ENCODE results near the gene CD68.

CD68 gene

DNA sequence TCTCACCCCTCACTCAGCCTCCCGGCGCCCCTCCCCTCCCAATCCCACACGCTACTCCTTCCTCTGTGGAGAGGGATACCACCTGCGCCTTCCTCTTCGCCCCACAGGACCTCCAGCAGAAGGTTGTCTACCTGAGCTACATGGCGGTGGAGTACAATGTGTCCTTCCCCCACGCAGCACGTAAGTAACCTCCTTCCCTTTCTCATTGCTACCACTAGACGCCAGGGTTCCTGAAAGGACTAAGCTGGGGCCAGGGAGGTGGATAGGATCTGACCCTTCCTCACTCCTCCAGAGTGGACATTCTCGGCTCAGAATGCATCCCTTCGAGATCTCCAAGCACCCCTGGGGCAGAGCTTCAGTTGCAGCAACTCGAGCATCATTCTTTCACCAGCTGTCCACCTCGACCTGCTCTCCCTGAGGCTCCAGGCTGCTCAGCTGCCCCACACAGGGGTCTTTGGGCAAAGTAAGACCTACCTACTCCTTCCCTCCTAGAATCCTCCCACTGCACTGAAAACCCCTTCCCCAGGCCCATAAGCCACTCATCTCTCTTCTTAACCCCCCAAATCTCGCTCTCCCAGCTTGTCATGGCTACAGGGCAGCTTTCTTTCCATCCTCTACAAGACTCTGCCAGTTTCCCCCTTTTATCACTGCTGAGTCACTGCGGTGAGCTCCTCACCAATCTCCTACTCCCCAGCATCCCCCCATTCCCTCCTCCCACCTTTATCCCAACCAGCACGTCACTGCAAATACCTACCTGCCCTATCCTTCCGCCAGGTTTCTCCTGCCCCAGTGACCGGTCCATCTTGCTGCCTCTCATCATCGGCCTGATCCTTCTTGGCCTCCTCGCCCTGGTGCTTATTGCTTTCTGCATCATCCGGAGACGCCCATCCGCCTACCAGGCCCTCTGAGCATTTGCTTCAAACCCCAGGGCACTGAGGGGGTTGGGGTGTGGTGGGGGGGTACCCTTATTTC lies 1.5 kb downstream of the CD68 start:
- no peak for DNase-seq (ENCODE audit: low read depth, low spot score)

- peak; percentile 19 for DNase-seq (ENCODE audit: low read depth, low spot score)
These were observed 3.2 kb downstream of the CD68 start for GRCh38 chr17:7582396-7583252.

DNA sequence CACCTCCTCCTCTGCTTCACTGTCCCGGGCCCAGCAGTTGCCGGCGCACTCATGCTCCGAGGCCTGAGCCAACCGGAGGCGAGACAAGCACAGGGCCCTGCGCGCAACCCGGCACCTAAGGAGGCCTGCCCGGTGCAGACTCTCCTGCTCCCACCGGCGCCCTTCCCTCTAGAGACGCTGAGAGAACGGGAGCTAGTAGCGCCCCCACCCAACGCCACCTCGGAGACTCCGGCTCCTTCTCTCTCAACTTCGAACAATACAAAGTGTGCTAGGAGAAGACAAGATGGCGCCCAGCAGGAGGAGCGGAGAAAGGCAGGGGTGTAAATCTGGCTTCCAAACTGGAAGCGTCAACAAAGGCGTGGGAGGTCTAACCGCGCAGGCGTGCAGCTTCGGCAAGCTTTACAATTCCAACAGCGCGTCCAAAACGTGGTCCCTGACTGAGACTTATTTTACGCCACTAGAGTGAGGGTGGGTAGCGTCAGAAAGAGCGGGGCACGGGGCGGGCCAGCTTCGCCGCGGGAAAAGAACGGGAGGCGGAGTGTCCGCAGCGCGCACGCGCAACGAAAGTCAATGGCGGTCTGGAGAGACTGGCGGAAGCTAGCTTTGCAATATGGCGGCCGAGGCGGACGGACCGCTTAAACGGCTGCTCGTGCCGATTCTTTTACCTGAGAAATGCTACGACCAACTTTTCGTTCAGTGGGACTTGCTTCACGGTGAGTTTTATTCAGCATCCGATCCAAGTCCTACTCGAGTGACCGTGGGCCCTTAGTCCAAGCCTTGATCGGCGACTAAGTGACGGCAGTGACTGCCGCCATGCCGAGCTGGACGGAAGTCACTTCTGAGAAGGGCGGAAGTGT lies 4.0 kb downstream of the CD68 start, which contains the start of gene MPDU1:
Gene MPDU1, plus strand, starts transcription at position 600 of the 857 bp plus-strand sequence. Its CDS starts 11 bp downstream, at position 611.
- peak; percentile 98 for DNase-seq (ENCODE audit: low read depth, low spot score)

DNA sequence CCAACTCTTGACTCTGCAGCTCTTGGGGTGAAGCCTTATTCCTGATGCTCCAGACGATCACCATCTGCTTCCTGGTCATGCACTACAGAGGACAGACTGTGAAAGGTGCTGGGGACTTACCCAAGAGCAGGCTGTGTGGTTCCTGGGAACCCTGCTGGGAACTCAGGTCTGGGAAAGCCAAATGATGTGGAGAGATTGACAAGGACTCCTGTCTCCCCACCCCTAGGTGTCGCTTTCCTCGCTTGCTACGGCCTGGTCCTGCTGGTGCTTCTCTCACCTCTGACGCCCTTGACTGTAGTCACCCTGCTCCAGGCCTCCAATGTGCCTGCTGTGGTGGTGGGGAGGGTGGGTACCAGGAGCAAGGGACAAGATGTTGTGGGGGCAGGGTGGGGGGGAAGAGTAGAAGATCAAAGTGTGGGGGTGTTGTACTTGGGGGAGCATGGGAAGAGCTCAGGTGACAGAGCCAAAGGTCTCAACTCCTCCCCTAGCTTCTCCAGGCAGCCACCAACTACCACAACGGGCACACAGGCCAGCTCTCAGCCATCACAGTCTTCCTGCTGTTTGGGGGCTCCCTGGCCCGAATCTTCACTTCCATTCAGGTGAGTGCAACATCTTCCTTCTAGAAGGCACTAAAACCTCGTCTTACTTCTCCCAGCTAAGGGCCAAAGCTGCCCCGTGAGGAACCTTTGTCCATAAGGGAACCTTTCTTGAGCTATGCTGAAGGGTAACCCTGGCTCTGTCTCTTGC lies 7.4 kb downstream of the CD68 start:
- peak; percentile 70 for DNase-seq (ENCODE audit: low read depth, low spot score)

DNA sequence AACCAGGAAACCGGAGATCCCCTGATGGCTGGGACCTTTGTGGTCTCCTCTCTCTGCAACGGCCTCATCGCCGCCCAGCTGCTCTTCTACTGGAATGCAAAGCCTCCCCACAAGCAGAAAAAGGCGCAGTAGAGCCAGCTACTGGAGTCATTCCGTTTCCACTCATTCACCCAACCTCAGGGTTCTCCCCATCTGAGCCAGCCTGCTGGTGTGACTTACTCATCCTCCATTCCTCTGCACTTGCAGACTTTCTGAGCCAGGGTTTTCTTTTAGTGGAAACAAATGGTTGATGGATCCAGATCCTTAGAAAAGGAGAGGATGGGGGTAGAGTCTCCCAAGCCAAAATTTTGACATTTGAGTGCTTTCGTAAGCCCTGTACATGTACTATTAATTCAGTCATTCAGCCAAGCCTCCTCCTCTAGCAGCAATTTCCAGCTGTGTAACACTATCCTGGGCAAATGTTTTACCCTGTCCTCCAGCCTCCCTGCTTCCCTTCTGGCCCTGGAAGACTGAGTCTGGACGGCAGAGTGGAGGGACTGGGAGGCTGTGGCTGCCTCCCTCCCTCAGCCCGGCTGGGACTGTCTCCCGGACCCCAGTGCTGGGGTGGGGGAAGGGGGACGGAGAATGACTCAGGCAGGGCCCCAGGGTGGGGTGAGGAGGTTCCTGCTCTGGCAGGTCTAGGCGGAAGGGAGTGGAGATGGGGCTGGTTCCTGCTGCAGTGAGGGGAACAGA lies 8.1 kb downstream of the CD68 start:
- DNase-seq (ENCODE audit: low read depth, low spot score) = peak; percentile 51

- peak; percentile 47 for DNase-seq (ENCODE audit: low read depth, low spot score)
These were observed 9.2 kb downstream of the CD68 start for GRCh38 chr17:7588553-7589203.

DNA sequence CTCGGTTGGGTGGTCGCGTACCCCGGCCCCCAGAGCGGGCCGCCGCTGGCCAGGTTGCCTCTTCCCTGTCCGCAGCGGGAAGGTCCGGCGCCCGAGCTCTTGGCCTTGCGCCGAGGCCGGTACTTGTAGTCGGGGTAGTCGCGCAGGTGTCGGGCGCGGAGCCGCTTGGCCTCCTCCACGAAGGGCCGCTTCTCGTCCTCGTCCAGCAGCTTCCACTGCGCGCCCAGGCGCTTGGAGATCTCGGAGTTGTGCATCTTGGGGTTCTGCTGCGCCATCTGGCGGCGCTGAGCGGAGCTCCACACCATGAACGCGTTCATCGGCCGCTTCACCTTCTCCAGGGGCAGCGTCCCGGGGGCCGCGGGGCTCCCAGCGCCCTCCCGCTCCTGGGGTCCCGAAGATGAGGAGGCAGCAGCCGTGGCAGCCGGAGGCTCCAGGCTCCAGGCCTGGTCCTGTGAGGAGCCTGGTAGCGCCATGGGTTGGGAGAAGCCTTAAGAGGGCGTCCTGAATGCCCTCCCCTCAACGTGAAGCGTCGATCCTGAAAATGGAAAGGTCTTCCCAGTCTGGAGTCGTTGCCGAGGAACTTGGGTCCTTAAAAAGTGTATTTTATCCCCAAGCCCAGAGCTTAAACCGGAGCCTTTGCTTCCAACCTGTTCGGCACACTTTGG lies 9.9 kb downstream of the CD68 start:
- DNase-seq (ENCODE audit: low read depth, low spot score) = peak; percentile 94

DNA sequence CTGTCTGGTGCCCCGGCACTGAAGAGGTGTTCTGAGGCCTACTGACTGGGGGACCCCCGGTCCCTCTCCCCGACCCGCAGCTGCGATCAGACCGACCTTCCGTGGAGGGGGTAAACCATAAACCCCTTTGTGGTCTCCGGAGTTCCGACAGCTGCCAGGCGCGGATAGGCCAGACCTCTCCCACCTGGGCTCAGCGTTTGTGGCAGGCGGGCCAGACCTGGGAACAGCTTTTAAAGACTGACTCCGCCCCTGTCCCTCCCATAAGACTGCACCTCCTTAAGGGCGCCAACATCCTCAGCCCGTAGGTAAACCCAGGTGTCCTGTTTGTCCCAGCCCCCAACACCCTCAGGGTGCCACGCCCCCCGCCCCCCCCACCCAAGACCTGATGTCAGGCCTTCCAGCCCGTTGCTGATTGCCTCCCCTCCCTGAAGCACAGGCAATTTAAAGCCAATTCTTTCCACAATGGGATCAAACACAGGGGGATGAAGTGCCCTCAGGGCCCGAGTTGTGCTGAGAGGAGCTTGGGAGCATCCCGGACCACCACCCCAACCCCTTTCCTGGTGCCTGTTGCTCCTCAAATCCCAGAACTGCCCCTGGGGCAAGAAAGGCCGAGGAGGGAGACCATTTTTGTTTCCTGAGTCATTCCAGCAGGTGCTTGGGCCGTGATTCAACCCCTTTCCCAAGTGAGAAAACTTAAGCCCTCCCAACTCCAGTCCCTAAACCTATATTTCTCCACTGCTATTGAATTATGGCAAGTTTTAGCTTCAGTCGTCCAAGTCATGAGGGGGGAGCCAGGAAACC lies 10.7 kb downstream of the CD68 start, which contains the start of gene SOX15:
Gene SOX15, minus strand, starts transcription at position 204 of the 801 bp plus-strand sequence. CDS start 418 bp downstream, outside the sequence.
- DNase-seq (ENCODE audit: low read depth, low spot score) = peak; percentile 93

DNA sequence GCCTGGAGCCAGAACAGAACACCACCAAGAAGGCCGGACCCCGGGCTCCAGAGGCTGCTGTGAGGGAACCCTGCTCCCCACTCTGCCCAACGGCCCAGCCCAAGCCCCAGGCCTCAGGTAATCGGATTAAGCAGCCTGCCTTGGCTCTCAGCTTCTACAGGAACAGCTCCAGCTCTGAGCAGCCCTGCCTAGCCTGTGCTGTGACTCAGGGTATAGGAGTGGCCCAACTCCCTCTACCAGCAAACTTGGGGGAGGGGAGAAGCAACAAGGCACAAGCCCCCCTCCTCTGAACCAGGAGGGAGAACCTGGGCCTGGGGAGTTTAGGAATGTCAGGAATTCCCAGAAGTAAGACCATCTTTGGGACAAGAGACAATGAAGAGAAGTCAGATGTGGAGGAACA lies 11.3 kb downstream of the CD68 start:
- DNase-seq (ENCODE audit: low read depth, low spot score) = peak; percentile 96

GRCh38 chr17:7591596-7591995 lies 12.2 kb downstream of the CD68 start:
- no peak for DNase-seq (ENCODE audit: low read depth, low spot score)

DNA sequence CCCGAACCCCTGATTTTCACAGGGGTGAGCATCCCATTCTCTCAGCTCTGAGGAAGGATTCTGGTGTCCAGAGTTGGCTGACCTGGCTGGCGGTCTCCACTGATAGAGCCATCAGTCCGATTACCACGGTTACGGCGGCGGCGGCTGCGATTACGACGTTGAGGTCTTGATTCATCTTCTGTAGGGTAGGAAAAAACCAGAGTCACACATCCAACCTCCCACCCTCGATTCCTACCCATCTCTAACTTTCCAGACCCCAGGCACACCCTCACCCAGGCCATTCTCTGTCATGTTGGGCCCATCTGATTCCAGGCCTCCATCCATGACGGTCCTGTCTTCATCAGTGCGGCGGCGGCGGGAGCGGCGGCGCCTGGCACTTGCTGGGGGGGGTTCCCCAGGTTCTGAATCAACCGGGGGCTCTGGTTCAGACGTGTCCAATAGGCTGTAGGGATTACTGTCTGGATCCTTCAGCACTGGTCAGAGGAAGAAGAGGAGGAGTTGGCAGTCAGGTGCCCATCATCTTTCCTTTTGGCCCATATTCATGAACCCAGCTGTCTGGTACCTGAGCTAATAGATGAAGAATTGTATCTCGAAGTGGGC lies 13.1 kb downstream of the CD68 start:
- DNase-seq (ENCODE audit: low read depth, low spot score) = no peak

- peak; percentile 25 for DNase-seq (ENCODE audit: low read depth, low spot score)
These were observed 13.9 kb downstream of the CD68 start for GRCh38 chr17:7593296-7593695.

DNA sequence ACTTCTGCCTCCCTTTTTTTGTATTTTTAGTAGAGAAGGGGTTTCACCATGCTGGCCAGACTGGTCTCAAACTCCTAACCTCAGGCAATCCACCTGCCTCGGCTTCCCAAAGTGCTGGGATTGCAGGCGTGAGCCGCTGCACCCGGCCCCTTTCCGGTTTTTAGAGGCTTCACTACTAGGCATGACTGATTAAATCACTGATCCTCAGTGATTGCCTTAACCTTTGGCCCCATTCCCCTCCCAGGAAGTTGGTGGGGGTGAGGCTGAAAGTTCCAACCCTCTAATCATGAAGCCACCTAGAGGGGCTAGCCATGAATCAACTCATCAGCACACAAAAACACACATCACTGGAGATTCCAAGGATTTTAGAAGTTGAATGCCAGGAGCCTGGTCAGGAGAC lies 18.1 kb downstream of the CD68 start:
- peak; percentile 4 for DNase-seq (ENCODE audit: low read depth, low spot score)

DNA sequence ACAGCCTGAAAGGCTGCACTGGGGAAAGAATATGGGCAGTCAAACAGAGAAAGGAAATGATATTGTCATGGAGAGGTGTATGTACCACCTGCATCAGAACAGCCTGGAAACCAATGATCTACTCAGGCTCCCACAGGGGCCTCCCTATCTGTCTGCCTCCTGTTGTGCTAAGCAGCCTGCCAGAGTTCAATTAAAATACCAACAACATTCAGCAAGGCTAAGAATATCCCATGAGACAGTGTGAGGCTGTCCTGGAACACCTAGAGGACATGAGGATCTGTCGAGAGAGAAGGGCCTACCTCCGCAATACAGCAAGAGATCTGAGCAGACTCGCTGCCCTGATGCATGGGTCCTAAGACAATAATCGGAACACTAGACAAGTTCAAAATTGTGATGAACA lies 26.8 kb downstream of the CD68 start:
- no peak for DNase-seq (ENCODE audit: low read depth, low spot score)

DNA sequence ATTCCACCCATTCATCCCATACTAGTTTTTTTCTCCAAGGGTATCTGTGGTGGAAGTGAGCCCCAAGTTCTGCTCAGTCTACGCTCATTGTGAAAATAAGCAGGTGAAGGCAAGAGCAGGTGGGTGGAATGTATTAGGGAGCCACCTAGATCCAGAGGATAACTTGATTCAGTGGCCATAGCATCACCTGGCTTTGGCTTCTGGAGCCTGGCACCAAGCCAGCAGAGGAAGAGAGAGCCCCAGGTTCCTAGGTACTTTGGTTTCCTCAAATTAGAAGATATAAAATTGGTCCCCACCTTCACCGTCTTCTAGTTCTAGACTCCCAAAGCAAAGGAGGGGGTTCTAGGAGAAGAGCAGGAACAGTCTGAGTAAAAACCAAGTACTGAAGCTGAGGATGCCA lies 31.2 kb downstream of the CD68 start:
- DNase-seq (ENCODE audit: low read depth, low spot score) = no peak

GRCh38 chr17:7611635-7612293 lies 32.3 kb downstream of the CD68 start:
- no peak for DNase-seq (ENCODE audit: low read depth, low spot score)

DNA sequence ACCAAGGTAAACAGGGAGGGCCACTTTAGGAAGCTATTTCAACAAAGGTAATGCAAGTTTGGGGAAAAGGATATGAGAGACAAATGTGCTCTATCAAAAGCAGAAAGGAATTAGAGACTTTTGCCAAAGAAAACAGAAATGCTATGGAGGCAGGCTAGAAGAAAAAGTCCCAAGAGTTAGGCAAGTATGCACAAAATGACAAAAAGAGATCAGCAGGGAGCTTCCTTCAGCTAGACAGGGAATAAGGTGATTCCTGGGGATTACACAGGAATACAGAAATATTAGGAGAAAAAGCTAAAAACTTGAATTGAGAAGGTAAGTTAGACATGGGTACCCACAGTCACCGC lies 32.8 kb downstream of the CD68 start:
- DNase-seq (ENCODE audit: low read depth, low spot score) = no peak

All from ELF-1 (cell line).